Measurements from ENCODE around the gene CENPP.
"Not testable (repeated sequence)": the region's sequence is repeated elsewhere in the genome, so short reads cannot be mapped to it uniquely, and the experiment has no call there.

GRCh38 chr9:92573612-92574011 is 247.9 kb downstream of the CENPP start:
- not testable (repeated sequence) for TF ChIP-seq CTCF, POLR2A (IDR thresholded peaks at IDR 0.05)
